HEK293 (cell line): Measurements from ENCODE around the gene KBTBD12.

Source experiments
- ZNF302 ChIP-seq: fragments of 450-650 bp; formaldehyde crosslinking; IDR thresholded peaks from 2 replicates; pipeline ENCODE4 v1.5.1; 2016; ENCODE audit warnings: missing biosample characterization, missing genetic modification characterization, low read depth
- ZNF544 ChIP-seq: fragments of 450-650 bp; formaldehyde crosslinking; IDR thresholded peaks from 2 replicates; pipeline ENCODE4 v1.5.0; 2017; ENCODE audit warnings: missing biosample characterization, missing genetic modification characterization
- ZNF830 ChIP-seq: fragments of 450-650 bp; IDR thresholded peaks from 2 replicates; pipeline ENCODE4 v1.5.0; 2018; ENCODE audit warnings: missing biosample characterization, missing genetic modification characterization, low read depth, mild to moderate bottlenecking, moderate library complexity

DNA sequence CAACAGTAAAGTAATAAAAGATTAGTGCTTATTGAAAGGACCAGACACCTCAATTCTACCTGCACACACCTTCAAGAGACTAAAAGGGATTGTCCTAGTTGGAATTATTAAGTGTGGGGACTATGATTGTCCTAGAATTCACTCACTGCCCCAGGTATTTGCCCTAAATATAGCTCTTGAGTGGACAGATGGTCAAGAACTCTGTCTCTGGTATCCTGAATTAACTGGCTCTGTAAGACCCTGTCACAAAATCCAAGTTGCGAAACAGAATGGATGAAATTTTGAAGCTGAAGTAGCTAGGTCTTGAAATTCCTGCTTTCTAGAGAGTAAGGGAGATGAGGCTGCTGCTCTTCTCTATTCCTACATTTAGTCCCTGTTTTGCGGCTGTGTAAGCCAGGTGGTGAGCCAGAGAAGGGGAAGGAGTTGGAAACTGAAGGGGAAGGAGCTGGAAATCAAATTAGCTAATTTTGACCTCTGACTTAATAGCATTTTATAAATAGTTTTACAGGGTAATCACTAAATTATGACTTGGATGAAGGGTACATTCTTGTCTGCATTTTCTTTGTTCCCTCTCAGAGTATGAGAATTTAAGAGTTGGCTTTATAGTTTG is 34.5 kb downstream of the KBTBD12 start:
- no peak for TF ChIP-seq ZNF544 (tag by site-specific recombination)
- no peak for TF ChIP-seq ZNF302 (tag by site-specific recombination)
- TF ChIP-seq ZNF830 (tag by site-specific recombination) = no peak
